CD8-positive, alpha-beta memory T cell (primary cell): ENCODE data around the gene CFAP74. TPM values are rescaled to one million over a fixed set of nuclear protein-coding genes. Genes with fewer than 3 reads are reported as not detected.
"Not testable (repeated sequence)": the region's sequence is repeated elsewhere in the genome, so short reads cannot be mapped to it uniquely, and the experiment has no call there.

Experiments used
- CTCF ChIA-PET: fragments of 350-600 bp; sonication (Branson Sonifier 250); formaldehyde crosslinking; loops from one replicate; lab custom pipeline; 2021; ENCODE audit warnings: antibody characterized with exemption; lab: Charles Lee
- POLR2A ChIA-PET: fragments of 350-600 bp; sonication (Branson Sonifier 250); formaldehyde crosslinking; loops from one replicate; lab custom pipeline; 2021; ENCODE audit warnings: antibody characterized with exemption; lab: Charles Lee
- DNase-seq, 5 donors: peaks; one replicate each; pipeline versions ENCODE4 v3.0.0 to v3.0.0-alpha.2; 2020 to 2022; ENCODE audit warnings: mixed read lengths in 1 of 5
- H3K27ac ChIP-seq: one replicate; pipeline ENCODE4 v1.7.0; 2013; ENCODE audit warnings: low read depth, mild to moderate bottlenecking, low read length, moderate library complexity
- H3K27me3 ChIP-seq: 2 replicates; pipeline ENCODE4 v1.7.0; 2013; ENCODE audit warnings: low read length, mild to moderate bottlenecking; ENCODE audit not compliant: insufficient read depth, poor library complexity, severe bottlenecking
- H3K36me3 ChIP-seq: 2 replicates; pipeline ENCODE4 v1.7.0; 2013; ENCODE audit warnings: mild to moderate bottlenecking, low read length, moderate library complexity; ENCODE audit not compliant: insufficient read depth
- H3K4me1 ChIP-seq: 2 replicates; pipeline ENCODE4 v1.7.0; 2013; ENCODE audit warnings: mild to moderate bottlenecking, low read length, moderate library complexity; ENCODE audit not compliant: insufficient read depth
- H3K4me3 ChIP-seq: 2 replicates; pipeline ENCODE4 v1.7.0; 2013; ENCODE audit warnings: mild to moderate bottlenecking, low read length
- H3K9me3 ChIP-seq: 2 replicates; pipeline ENCODE4 v1.7.0; 2013; ENCODE audit warnings: mild to moderate bottlenecking, low read length
- H3K27ac Mint-ChIP-seq, 8 donors: one replicate each; pipeline ENCODE4 v1.8.0; 2020 to 2021; ENCODE audit warnings: mixed read lengths in 8 of 8, mild to moderate bottlenecking in 6 of 8, inconsistent platforms in 3 of 8, moderate library complexity in 3 of 8
- H3K27me3 Mint-ChIP-seq, 2 donors: one replicate each; pipeline ENCODE4 v1.8.0; 2020 to 2021; ENCODE audit warnings: mixed read lengths in 2 of 2, mild to moderate bottlenecking in 1 of 2, moderate library complexity in 1 of 2
- H3K36me3 Mint-ChIP-seq, 3 donors: one replicate each; pipeline ENCODE4 v1.8.0; 2020 to 2021; ENCODE audit warnings: mixed read lengths in 3 of 3, inconsistent platforms in 1 of 3, mild to moderate bottlenecking in 1 of 3
- H3K4me1 Mint-ChIP-seq, 3 donors: one replicate each; pipeline ENCODE4 v1.8.0; 2020 to 2021; ENCODE audit warnings: mixed read lengths in 3 of 3, inconsistent platforms in 1 of 3, mild to moderate bottlenecking in 1 of 3
- H3K4me3 Mint-ChIP-seq, 7 donors: one replicate each; pipeline ENCODE4 v1.8.0; 2020 to 2021; ENCODE audit warnings: mixed read lengths in 7 of 7, mild to moderate bottlenecking in 6 of 7, moderate library complexity in 4 of 7, inconsistent platforms in 2 of 7
- H3K9me3 Mint-ChIP-seq, 5 donors: one replicate each; pipeline ENCODE4 v1.8.0; 2020 to 2022; ENCODE audit warnings: mixed read lengths in 5 of 5, mild to moderate bottlenecking in 3 of 5, moderate library complexity in 2 of 5, inconsistent platforms in 1 of 5
- polyA plus RNA-seq: library from polyadenylated mRNA; unstranded; fragments of 300-500 nt; fragmentation: Illumina TruSeq; gene quantifications from one replicate; pipeline ENCODE4 v1.2.3, GENCODE V29; 2021
- total RNA-seq, 2 experiments: library from RNA; stranded (reverse); gene quantifications; one replicate each; pipeline ENCODE4 v1.2.3, GENCODE V29; 2021

The CFAP74 gene
- total and polyA plus RNA-seq, 3 experiments from 2014 or later = not detected

DNA sequence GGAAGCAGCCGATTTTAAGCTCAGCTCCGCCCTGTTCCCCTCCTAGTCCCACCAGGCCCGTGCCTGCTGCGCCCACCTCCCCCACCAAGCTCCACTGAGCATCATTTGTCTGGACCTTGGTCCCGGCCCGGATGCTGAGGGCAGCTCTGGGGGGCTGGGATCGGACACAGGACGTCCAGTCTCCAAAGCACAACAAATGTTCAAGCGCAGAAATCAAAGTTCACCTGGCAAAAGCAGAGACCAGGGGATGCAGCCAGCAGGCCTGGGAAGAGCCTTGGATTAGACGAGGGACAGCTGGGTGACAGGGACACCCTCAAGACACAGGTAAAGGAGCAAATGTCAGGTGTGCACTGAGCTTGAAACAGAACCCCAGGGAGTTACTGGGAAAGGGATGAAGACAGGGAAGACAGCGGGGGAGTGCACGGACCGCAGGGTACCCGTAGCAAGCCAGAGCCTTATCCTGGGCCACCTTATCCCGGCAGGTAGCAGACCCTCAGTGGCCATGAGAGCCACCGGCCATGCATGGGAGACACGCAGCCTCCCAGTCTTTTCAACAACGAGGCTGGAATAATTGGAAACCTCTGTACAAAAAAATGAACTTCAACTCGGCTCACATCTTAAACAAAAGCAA lies 62.3 kb downstream of the CFAP74 start:
- ChIA-PET POLR2A (no interaction called here), CTCF (interaction anchor here (2.1 kb wide), 1 partner anchor 103 kb away, joined by 6 read pairs; no protein-coding TSS in a partner anchor)
- no peak overlapping the region for H3K27ac ChIP-seq
- Mint-ChIP-seq H3K4me3 (no peak overlapping the region), H3K4me1 (peaks cover 0 to 7% (median 2%) of the 10 kb centered on the region in 3 donors), H3K9me3 (no peaks in the 10 kb centered on the region), H3K27ac (no peak overlapping the region), H3K36me3 (no peaks in the 10 kb centered on the region), H3K27me3 (peaks cover 2 to 3% of the 10 kb centered on the region in 2 donors)
- DNase-seq = no peak
- H3K4me3 ChIP-seq = no peak overlapping the region
- no peaks in the 10 kb centered on the region for H3K36me3 ChIP-seq
- no peaks in the 10 kb centered on the region for H3K9me3 ChIP-seq
- no peaks in the 10 kb centered on the region for H3K27me3 ChIP-seq
- peaks cover 8% of the 10 kb centered on the region for H3K4me1 ChIP-seq

- ChIA-PET POLR2A (no interaction called here), CTCF (no interaction called here)
- Mint-ChIP-seq H3K4me1 (peaks cover 0 to 7% (median 2%) of the 10 kb centered on the region in 3 donors), H3K27ac (no peak overlapping the region), H3K9me3 (no peaks in the 10 kb centered on the region), H3K27me3 (peaks cover 2 to 6% of the 10 kb centered on the region in 2 donors), H3K4me3 (no peak overlapping the region), H3K36me3 (no peaks in the 10 kb centered on the region)
- H3K27me3 ChIP-seq = no peaks in the 10 kb centered on the region
- no peaks in the 10 kb centered on the region for H3K36me3 ChIP-seq
- no peak for DNase-seq
- no peak overlapping the region for H3K4me3 ChIP-seq
- H3K9me3 ChIP-seq = no peaks in the 10 kb centered on the region
- no peak overlapping the region for H3K27ac ChIP-seq
- peaks cover 8% of the 10 kb centered on the region for H3K4me1 ChIP-seq
These were observed 63.5 kb downstream of the CFAP74 start for GRCh38 chr1:1940123-1940425.

DNA sequence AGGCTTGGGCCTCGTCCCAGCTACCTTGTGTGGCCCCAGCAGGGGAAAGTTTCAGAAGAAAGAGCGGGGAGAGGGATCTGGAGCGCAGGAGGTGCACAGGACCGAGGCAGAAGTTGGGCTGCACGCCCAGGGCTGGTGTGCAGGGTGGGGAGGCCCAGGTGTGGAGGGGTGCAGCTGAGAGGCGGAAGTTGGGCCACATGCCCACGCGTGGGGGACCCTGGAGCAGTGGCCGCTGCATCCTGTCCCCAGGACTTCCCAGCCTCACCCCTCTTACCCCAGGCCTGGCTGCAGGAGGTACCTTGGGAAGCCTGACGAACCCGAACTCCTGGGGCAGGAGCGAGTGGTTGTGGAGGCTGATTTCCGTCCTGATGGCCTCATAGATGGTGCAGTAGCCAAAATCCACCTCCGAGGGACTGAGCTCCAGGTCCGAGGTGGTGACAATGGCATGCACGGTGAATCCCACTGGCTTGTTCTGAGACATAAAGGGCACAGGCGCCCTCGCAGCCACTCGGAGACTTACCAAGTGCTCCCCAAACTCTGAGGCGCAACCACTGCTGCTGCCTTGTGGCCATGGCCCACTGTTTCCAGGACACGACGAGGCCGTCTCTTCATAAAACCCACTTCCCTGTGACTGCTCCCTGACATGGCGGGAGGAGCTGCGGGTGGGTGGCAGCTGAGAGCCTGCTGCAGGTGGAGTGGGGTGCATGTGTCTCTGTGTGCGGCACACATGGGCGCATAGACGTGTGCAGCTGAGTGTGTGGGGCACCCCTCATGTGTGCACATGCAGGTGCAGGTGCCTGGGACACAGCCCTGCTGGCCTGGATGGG lies 64.1 kb downstream of the CFAP74 start:
- Mint-ChIP-seq H3K4me1 (peaks cover 0 to 7% (median 2%) of the 10 kb centered on the region in 3 donors), H3K9me3 (no peaks in the 10 kb centered on the region), H3K4me3 (no peak overlapping the region), H3K36me3 (no peaks in the 10 kb centered on the region), H3K27me3 (peaks cover 2 to 6% of the 10 kb centered on the region in 2 donors), H3K27ac (no peak overlapping the region)
- POLR2A ChIA-PET = no interaction called here
- Histone ChIP-seq H3K36me3 (no peaks in the 10 kb centered on the region), H3K27ac (no peak overlapping the region), H3K27me3 (no peaks in the 10 kb centered on the region), H3K9me3 (no peaks in the 10 kb centered on the region), H3K4me3 (no peak overlapping the region), H3K4me1 (peaks cover 8% of the 10 kb centered on the region)
- DNase-seq = no peak
- CTCF ChIA-PET = no interaction called here

GRCh38 chr1:1938613-1939295 lies 64.8 kb downstream of the CFAP74 start:
- H3K4me3 ChIP-seq = no peak overlapping the region
- no peaks in the 10 kb centered on the region for H3K27me3 ChIP-seq
- CTCF ChIA-PET = no interaction called here
- peaks cover 0 to 4% of the 10 kb centered on the region in 2 donors for H3K27me3 Mint-ChIP-seq
- no peak overlapping the region for H3K27ac ChIP-seq
- H3K36me3 ChIP-seq = no peaks in the 10 kb centered on the region
- H3K4me3 Mint-ChIP-seq = no peak overlapping the region
- POLR2A ChIA-PET = no interaction called here
- H3K36me3 Mint-ChIP-seq = no peaks in the 10 kb centered on the region
- no peak overlapping the region for H3K27ac Mint-ChIP-seq
- no peak for DNase-seq
- H3K4me1 Mint-ChIP-seq = peaks cover 0 to under 1% (median 0%) of the 10 kb centered on the region in 3 donors
- H3K9me3 Mint-ChIP-seq = no peaks in the 10 kb centered on the region
- H3K9me3 ChIP-seq = no peaks in the 10 kb centered on the region
- peaks cover 2% of the 10 kb centered on the region for H3K4me1 ChIP-seq

DNA sequence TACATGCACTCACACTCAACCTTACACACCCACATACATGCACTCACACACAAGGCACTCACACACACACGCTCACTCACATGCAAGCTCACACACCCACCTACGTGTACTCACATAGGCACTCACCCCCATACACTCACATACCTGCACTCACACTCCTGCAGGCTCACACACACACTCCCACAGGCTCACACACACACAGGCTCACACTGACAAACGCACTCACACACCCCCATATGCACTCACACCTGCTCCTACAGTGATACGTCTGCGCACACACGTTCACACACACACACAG lies 65.4 kb downstream of the CFAP74 start:
- Mint-ChIP-seq H3K27ac (no peak overlapping the region), H3K4me3 (no peak overlapping the region), H3K36me3 (no peaks in the 10 kb centered on the region), H3K9me3 (no peaks in the 10 kb centered on the region), H3K4me1 (no peaks in the 10 kb centered on the region), H3K27me3 (peaks cover 0 to 3% of the 10 kb centered on the region in 2 donors)
- Histone ChIP-seq H3K4me1 (no peaks in the 10 kb centered on the region), H3K27ac (no peak overlapping the region), H3K27me3 (no peaks in the 10 kb centered on the region), H3K4me3 (no peak overlapping the region), H3K9me3 (no peaks in the 10 kb centered on the region), H3K36me3 (no peaks in the 10 kb centered on the region)
- ChIA-PET POLR2A (no interaction called here), CTCF (no interaction called here)
- no peak for DNase-seq

DNA sequence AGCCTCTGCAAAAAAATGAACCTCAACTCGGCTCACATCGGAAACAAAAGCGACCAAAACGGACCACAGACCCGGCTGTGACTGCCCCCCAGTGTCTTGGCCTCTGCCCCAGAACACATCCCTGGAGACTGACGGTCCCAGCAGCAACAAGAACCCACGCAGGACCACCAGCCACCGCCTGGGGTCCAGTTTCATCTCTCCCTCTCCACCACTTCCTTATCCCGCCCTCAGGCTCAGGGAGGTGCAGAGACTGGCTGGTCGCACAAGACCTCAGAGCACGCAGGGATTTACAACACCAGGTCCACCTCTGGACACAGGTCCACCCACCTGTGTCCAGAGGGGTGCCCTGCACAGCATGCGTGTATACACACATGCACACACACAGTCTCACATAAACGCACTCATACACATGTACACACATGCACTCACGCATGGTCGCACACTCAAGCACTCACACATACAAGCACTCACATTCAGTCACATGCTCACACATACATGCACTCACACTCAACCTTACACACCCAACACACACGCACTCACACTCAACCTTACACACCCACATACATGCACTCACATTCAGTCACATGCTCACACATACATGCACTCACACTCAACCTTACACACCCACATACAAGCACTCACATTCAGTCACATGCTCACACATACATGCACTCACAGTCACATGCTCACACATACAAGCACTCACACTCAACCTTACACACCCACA lies 65.9 kb downstream of the CFAP74 start:
- no peak overlapping the region for H3K4me3 Mint-ChIP-seq
- H3K4me1 Mint-ChIP-seq = no peaks in the 10 kb centered on the region
- no peak overlapping the region for H3K4me3 ChIP-seq
- H3K9me3 ChIP-seq = no peaks in the 10 kb centered on the region
- DNase-seq = no peak
- H3K27ac Mint-ChIP-seq = no peak overlapping the region
- no peaks in the 10 kb centered on the region for H3K27me3 ChIP-seq
- no peak overlapping the region for H3K27ac ChIP-seq
- H3K27me3 Mint-ChIP-seq = peaks cover 0 to 3% of the 10 kb centered on the region in 2 donors
- H3K36me3 Mint-ChIP-seq = no peaks in the 10 kb centered on the region
- ChIA-PET CTCF (no interaction called here), POLR2A (no interaction called here)
- H3K4me1 ChIP-seq = no peaks in the 10 kb centered on the region
- H3K36me3 ChIP-seq = no peaks in the 10 kb centered on the region
- H3K9me3 Mint-ChIP-seq = no peaks in the 10 kb centered on the region

DNA sequence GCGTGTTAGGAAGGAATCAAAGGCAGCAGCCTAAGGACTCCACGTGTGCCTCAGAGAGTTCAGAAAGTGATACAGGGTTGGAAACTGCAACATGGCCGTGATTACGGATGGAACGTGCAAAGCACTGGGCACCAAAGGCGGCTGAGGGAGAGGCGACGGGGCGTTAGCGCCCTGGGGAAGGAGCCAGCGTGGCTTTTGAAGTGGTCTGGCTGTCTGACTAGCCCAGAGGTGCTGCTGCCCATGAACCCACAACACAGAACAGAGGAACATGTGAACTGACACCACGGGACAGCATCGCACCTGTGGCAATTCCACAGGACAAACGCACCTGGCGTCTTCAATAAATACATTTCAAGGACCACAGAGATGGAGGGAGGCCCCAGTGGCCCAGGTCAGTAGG lies 66.5 kb downstream of the CFAP74 start:
- Histone ChIP-seq H3K4me1 (no peaks in the 10 kb centered on the region), H3K36me3 (no peaks in the 10 kb centered on the region), H3K27me3 (no peaks in the 10 kb centered on the region), H3K27ac (no peak overlapping the region), H3K9me3 (no peaks in the 10 kb centered on the region), H3K4me3 (no peak overlapping the region)
- Mint-ChIP-seq H3K4me3 (no peak overlapping the region), H3K36me3 (no peaks in the 10 kb centered on the region), H3K9me3 (no peaks in the 10 kb centered on the region), H3K27ac (no peak overlapping the region), H3K27me3 (peaks cover 0 to 3% of the 10 kb centered on the region in 2 donors), H3K4me1 (no peaks in the 10 kb centered on the region)
- ChIA-PET POLR2A (no interaction called here), CTCF (no interaction called here)
- no peak for DNase-seq

GRCh38 chr1:1934848-1935247 lies 68.7 kb downstream of the CFAP74 start:
- H3K9me3 Mint-ChIP-seq, DNase-seq, H3K4me1 ChIP-seq, CTCF ChIA-PET, H3K27me3 Mint-ChIP-seq, H3K9me3 ChIP-seq, POLR2A ChIA-PET, H3K36me3 ChIP-seq, H3K36me3 Mint-ChIP-seq, H3K4me1 Mint-ChIP-seq, H3K27ac ChIP-seq, H3K4me3 Mint-ChIP-seq, H3K27me3 ChIP-seq, H3K4me3 ChIP-seq, H3K27ac Mint-ChIP-seq: not testable (repeated sequence)
